H1 (cell line): ENCODE measurements around the gene ACTL10. TPM values are rescaled to one million over a fixed set of nuclear protein-coding genes. Genes with fewer than 3 reads are reported as not detected.

Experiments
- CTCF ChIA-PET: fragments of 300-600 bp; sonication (Branson Sonifier 250); formaldehyde crosslinking; loops from one replicate; lab custom pipeline; 2021; ENCODE audit not compliant: partially characterized antibody; lab: Charles Lee
- POLR2A ChIA-PET: fragments of 300-600 bp; sonication (Branson Sonifier 250); formaldehyde crosslinking; loops from one replicate; lab custom pipeline; 2021; ENCODE audit warnings: inconsistent platforms; ENCODE audit not compliant: partially characterized antibody; lab: Charles Lee
- DNase-seq, 2 experiments: peaks; one replicate each; pipeline versions ENCODE4 v3.0.0 to v3.0.0-alpha.2; 2010 to 2022; ENCODE audit warnings: low spot score in 2 of 2, low read depth in 1 of 2, mixed read lengths in 1 of 2
- FAIRE-seq: peaks from 2 replicates; lab custom pipeline; 2011; peaks lifted over from hg19 to GRCh38; lab: Jason Lieb, UNC
- H2AFZ ChIP-seq: 2 replicates; pipeline ENCODE4 v1.8.1; 2012; ENCODE audit warnings: low read length, inconsistent platforms
- H2AK5ac ChIP-seq: 2 replicates; pipeline ENCODE4 v1.6.1; 2013; ENCODE audit warnings: low read depth, low read length
- H2BK120ac ChIP-seq: replicated peaks from 2 replicates; pipeline ENCODE3; 2013; ENCODE audit warnings: low read depth, low read length, inconsistent platforms
- H2BK12ac ChIP-seq: 2 replicates; pipeline ENCODE4 v1.6.1; 2013; ENCODE audit warnings: low read depth, low read length
- H2BK15ac ChIP-seq: 2 replicates; pipeline ENCODE4 v1.6.1; 2013; ENCODE audit warnings: low read length
- H2BK20ac ChIP-seq: 2 replicates; pipeline ENCODE4 v1.6.1; 2013; ENCODE audit warnings: low read length
- H2BK5ac ChIP-seq: 2 replicates; pipeline ENCODE4 v1.6.1; 2013; ENCODE audit warnings: low read depth, low read length
- H3K14ac ChIP-seq: 2 replicates; pipeline ENCODE4 v1.6.1; 2013; ENCODE audit warnings: inconsistent platforms; ENCODE audit not compliant: insufficient read length
- H3K18ac ChIP-seq: 2 replicates; pipeline ENCODE4 v1.6.1; 2013; ENCODE audit warnings: low read length; ENCODE audit errors: extremely low read depth
- H3K23ac ChIP-seq: 2 replicates; pipeline ENCODE4 v1.6.1; 2013; ENCODE audit warnings: inconsistent platforms; ENCODE audit not compliant: insufficient read length
- H3K23me2 ChIP-seq: 2 replicates; pipeline ENCODE4 v1.6.1; 2013; ENCODE audit warnings: low read depth, low read length
- H3K27ac ChIP-seq: 2 replicates; pipeline ENCODE4 v1.6.1; 2011; ENCODE audit warnings: low read depth, low read length, inconsistent platforms
- H3K27me3 ChIP-seq, 4 experiments: replicated peaks in 1 of 4; 1 replicate in 1 of 4; 2 replicates in 3 of 4; pipeline versions ENCODE4 v1.6.1 to v1.8.1; 2011 to 2013; ENCODE audit warnings: low read length in 3 of 4, mild to moderate bottlenecking in 3 of 4, inconsistent platforms in 2 of 4, mixed read lengths in 2 of 4, moderate library complexity in 1 of 4; ENCODE audit not compliant: control insufficient read depth in 3 of 4, insufficient read depth in 3 of 4; ENCODE audit errors: extremely low read depth in 1 of 4
- H3K36me3 ChIP-seq, 4 experiments: 2 replicates each; pipeline versions ENCODE4 v1.6.1 to v1.8.1; 2011 to 2013; ENCODE audit warnings: mild to moderate bottlenecking in 4 of 4, low read length in 3 of 4, moderate library complexity in 2 of 4, control low read depth in 1 of 4, inconsistent platforms in 1 of 4; ENCODE audit not compliant: insufficient read depth in 4 of 4, control insufficient read depth in 2 of 4
- H3K4ac ChIP-seq: replicated peaks from 2 replicates; pipeline ENCODE3; 2013; ENCODE audit warnings: low read length, low read depth, mixed read lengths, inconsistent platforms; ENCODE audit not compliant: insufficient read length
- H3K4me1 ChIP-seq, 4 experiments: replicated peaks in 1 of 4; 1 replicate in 1 of 4; 2 replicates in 3 of 4; pipeline versions ENCODE4 v1.6.1 to v1.8.1; 2011 to 2013; ENCODE audit warnings: low read length in 3 of 4, inconsistent platforms in 2 of 4, mixed read lengths in 1 of 4; ENCODE audit not compliant: insufficient read depth in 4 of 4, control insufficient read depth in 3 of 4
- H3K4me2 ChIP-seq, 2 experiments: 2 replicates each; pipeline versions ENCODE4 v1.6.1 to v1.8.1; 2011 to 2013; ENCODE audit warnings: low read depth in 2 of 2, low read length in 2 of 2, control low read depth in 1 of 2, inconsistent platforms in 1 of 2, mild to moderate bottlenecking in 1 of 2; ENCODE audit not compliant: insufficient read depth in 1 of 2
- H3K4me3 ChIP-seq, 4 experiments: fragments of 200-600, 300-600 bp in 1 of 4; sonication (generic), shearing (Covaris generic), sonication (Bioruptor Twin) in 1 of 4; 2 replicates each; pipeline versions ENCODE4 v1.5.1 to v1.8.1; 2011 to 2016; ENCODE audit warnings: low read length in 4 of 4, low read depth in 3 of 4, control low read depth in 2 of 4, inconsistent platforms in 2 of 4, mild to moderate bottlenecking in 2 of 4, mixed read lengths in 1 of 4, moderate library complexity in 1 of 4; ENCODE audit not compliant: insufficient read depth in 2 of 4; ENCODE audit errors: extremely low read depth in 1 of 4
- H3K56ac ChIP-seq: replicated peaks from 2 replicates; pipeline ENCODE3; 2013; ENCODE audit warnings: low read depth, mild to moderate bottlenecking, mixed read lengths, low read length, inconsistent platforms; ENCODE audit not compliant: insufficient read length
- H3K79me1 ChIP-seq: 2 replicates; pipeline ENCODE4 v1.6.1; 2013; ENCODE audit warnings: low read depth, low read length, control low read depth
- H3K79me2 ChIP-seq, 2 experiments: 2 replicates each; pipeline versions ENCODE4 v1.6.1 to v1.8.1; 2012 to 2013; ENCODE audit warnings: low read length in 2 of 2, mild to moderate bottlenecking in 2 of 2, inconsistent platforms in 1 of 2; ENCODE audit not compliant: insufficient read depth in 2 of 2, control insufficient read depth in 1 of 2
- H3K9ac ChIP-seq, 4 experiments: replicated peaks in 1 of 4; 1 replicate in 1 of 4; 2 replicates in 3 of 4; pipeline versions ENCODE4 v1.6.1 to v1.8.1; 2011 to 2013; ENCODE audit warnings: low read depth in 3 of 4, low read length in 3 of 4, control low read depth in 2 of 4, mild to moderate bottlenecking in 2 of 4, moderate library complexity in 2 of 4, inconsistent platforms in 1 of 4; ENCODE audit errors: extremely low read depth in 1 of 4
- H3K9me3 ChIP-seq, 2 experiments: 2 replicates each; pipeline versions ENCODE4 v1.6.1 to v1.8.1; 2012 to 2013; ENCODE audit warnings: mild to moderate bottlenecking in 2 of 2, moderate library complexity in 2 of 2, control low read depth in 1 of 2, inconsistent platforms in 1 of 2, low read depth in 1 of 2, low read length in 1 of 2, mixed read lengths in 1 of 2; ENCODE audit not compliant: insufficient read depth in 2 of 2
- H4K20me1 ChIP-seq, 2 experiments: replicated peaks in 1 of 2; 2 replicates each; pipeline versions ENCODE3 to v1.8.1; 2011 to 2013; ENCODE audit warnings: inconsistent platforms in 2 of 2, low read length in 2 of 2, mild to moderate bottlenecking in 1 of 2; ENCODE audit not compliant: insufficient read depth in 2 of 2, control insufficient read depth in 1 of 2
- H4K5ac ChIP-seq: 2 replicates; pipeline ENCODE4 v1.6.1; 2013; ENCODE audit warnings: low read length, low read depth, mixed read lengths, inconsistent platforms; ENCODE audit not compliant: insufficient read length
- H4K8ac ChIP-seq: 2 replicates; pipeline ENCODE4 v1.8.0; 2013; ENCODE audit warnings: mild to moderate bottlenecking, moderate library complexity, low read length, inconsistent platforms; ENCODE audit not compliant: insufficient read depth; ENCODE audit errors: extremely low read depth
- H4K91ac ChIP-seq: replicated peaks from 2 replicates; pipeline ENCODE3; 2013; ENCODE audit warnings: low read length, mixed read lengths, inconsistent platforms; ENCODE audit not compliant: insufficient read length
- BCL11A ChIP-seq, 2 experiments: IDR thresholded peaks; one replicate each; pipeline ENCODE4 v1.6.1; 2011; ENCODE audit warnings: low read depth in 2 of 2, low read length in 2 of 2, mild to moderate bottlenecking in 2 of 2
- CBX8 ChIP-seq: fragments of 300-800, 300-1000 bp; sonication (generic); IDR thresholded peaks from 2 replicates; pipeline ENCODE4 v1.7.1; 2016; ENCODE audit warnings: low read depth, low read length, borderline replicate concordance
- CEBPB ChIP-seq: IDR thresholded peaks from 2 replicates; pipeline ENCODE4 v1.6.1; 2012; ENCODE audit warnings: low read depth, low read length
- FOSL1 ChIP-seq: IDR thresholded peaks from 2 replicates; pipeline ENCODE4 v1.6.1; 2011; ENCODE audit warnings: mild to moderate bottlenecking, low read depth, low read length, moderate library complexity; ENCODE audit not compliant: insufficient read depth
- GABPA ChIP-seq: IDR thresholded peaks from 2 replicates; pipeline ENCODE4 v1.6.1; 2011; ENCODE audit warnings: mild to moderate bottlenecking, low read length, moderate library complexity, borderline replicate concordance; ENCODE audit not compliant: insufficient read depth
- HDAC6 ChIP-seq: IDR thresholded peaks from one replicate; pipeline ENCODE4 v1.7.1; 2012; ENCODE audit warnings: low read depth, mild to moderate bottlenecking, inconsistent platforms, low read length, moderate library complexity
- NRF1 ChIP-seq: IDR thresholded peaks from 2 replicates; pipeline ENCODE4 v1.6.1; 2011; ENCODE audit warnings: mild to moderate bottlenecking, low read depth, low read length, improper control_type of control experiment
- POLR2A ChIP-seq, 2 experiments: IDR thresholded peaks; 1 replicate in 1 of 2; 2 replicates in 1 of 2; pipeline ENCODE4 v1.6.1; 2011; ENCODE audit warnings: low read depth in 2 of 2, low read length in 2 of 2, mild to moderate bottlenecking in 2 of 2; ENCODE audit errors: control extremely low read depth in 1 of 2
- POLR2AphosphoS5 ChIP-seq: IDR thresholded peaks from 2 replicates; pipeline ENCODE4 v1.6.1; 2011; ENCODE audit warnings: low read depth, low read length
- RFX5 ChIP-seq: IDR thresholded peaks from 2 replicates; pipeline ENCODE4 v1.6.1; 2011; ENCODE audit warnings: low read depth, low read length, improper control_type of control experiment, borderline replicate concordance
- SUZ12 ChIP-seq: fragments of 200-600 bp; sonication (generic); IDR thresholded peaks from 2 replicates; pipeline ENCODE4 v1.6.1; 2012; ENCODE audit warnings: mild to moderate bottlenecking, inconsistent platforms, low read length, moderate library complexity, mixed read lengths
- TAF7 ChIP-seq: optimal IDR thresholded peaks from 2 replicates; pipeline ENCODE3; 2011; ENCODE audit warnings: low read depth, mild to moderate bottlenecking, inconsistent platforms, low read length, moderate library complexity, borderline replicate concordance
- TBP ChIP-seq: IDR thresholded peaks from 2 replicates; pipeline ENCODE4 v1.6.1; 2011; ENCODE audit warnings: low read depth, low read length, improper control_type of control experiment
- TCF12 ChIP-seq: IDR thresholded peaks from 2 replicates; pipeline ENCODE4 v1.6.1; 2011; ENCODE audit warnings: low read depth, mild to moderate bottlenecking, low read length
- YY1 ChIP-seq: IDR thresholded peaks from 2 replicates; pipeline ENCODE4 v1.6.1; 2011; ENCODE audit warnings: low read depth, mild to moderate bottlenecking, low read length
- WGBS, 2 experiments: shearing (Covaris generic) in 1 of 2; methylation state at CpG; one replicate each; pipeline versions ENCODE4 v1.1.6 to v1.1.7; 2013 to 2015; ENCODE audit warnings: low lambda C conversion rate in 2 of 2, mixed read lengths in 2 of 2, inconsistent platforms in 1 of 2, low coverage in 1 of 2, missing lambda C conversion rate in 1 of 2; ENCODE audit not compliant: insufficient replicate concordance in 2 of 2, insufficient coverage in 1 of 2, insufficient read length in 1 of 2; ENCODE audit errors: extremely low coverage in 1 of 2, missing lambda C conversion rate in 1 of 2; 5-methylcytosine and 5-hydroxymethylcytosine counted together
- polyA plus RNA-seq, 7 experiments: library from polyadenylated mRNA; depleted of rRNA in 3 of 7; stranded (reverse) in 5 of 7; unstranded in 2 of 7; fragments of >200 nt in 5 of 7; fragments of 200-250 nt in 2 of 7; gene quantifications; 1 replicate in 5 of 7; 2 replicates in 1 of 7; 4 replicates in 1 of 7; pipeline versions ENCODE4 v1.2.1 to v1.2.3, GENCODE V29; 2011 to 2013; ENCODE audit warnings: missing spikeins in 2 of 7, mixed read lengths in 2 of 7
- total RNA-seq: library from RNA; stranded (reverse); fragmentation: NEBNext Ultra II Directional; extraction: Animal tissue kit (Norgen Biotek cat#: 25700); gene quantifications from 2 replicates; pipeline ENCODE4 v1.2.1, GENCODE V29; 2021

Gene ACTL10
- total and polyA plus RNA-seq, 2 of the 8 experiments (the other 6 are each of a cell fraction or from before 2014, with no cell fraction given) = 0.26 TPM; not detected in 1

DNA sequence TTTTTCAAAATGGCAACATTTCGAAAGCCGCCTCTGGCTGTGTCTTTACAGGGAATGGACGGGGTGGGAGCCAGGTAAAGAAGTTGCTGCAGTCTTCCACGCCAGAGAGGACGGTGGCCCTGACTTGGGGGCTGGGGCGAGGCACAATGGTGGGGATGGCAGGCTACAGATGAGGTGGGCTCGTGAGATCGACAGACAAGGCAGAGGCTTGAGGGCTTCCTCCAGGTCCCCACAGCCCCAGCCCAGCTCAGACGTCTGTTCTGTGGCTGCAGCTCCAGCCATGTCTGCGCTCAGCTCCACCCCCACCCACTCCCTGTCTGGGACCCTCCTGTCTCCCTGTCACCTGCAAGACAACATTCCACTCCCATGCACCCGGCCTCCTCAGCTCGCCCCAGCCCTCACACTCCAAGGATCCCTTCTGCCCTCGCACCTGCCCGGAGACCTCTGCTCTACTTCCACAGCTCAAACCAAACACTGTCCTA is 12.0 kb upstream of the ACTL10 start:
- Histone ChIP-seq H3K4ac (no peak overlapping the region), H2BK12ac (no peak overlapping the region), H3K9me3 (no peaks in the 10 kb centered on the region)
- POLR2A ChIA-PET = interaction anchor here (1.2 to 4.7 kb wide), 4 partner anchors 11 to 211 kb away, joined by 5 to 63 read pairs (median 6); partner anchors contain the start of genes ACTL10 and SNTA1
- no peak for TF ChIP-seq TBP
- no peak for TF ChIP-seq RFX5
- TF ChIP-seq POLR2A (IDR thresholded peaks at IDR 0.05; ENCODE audit: control extremely low read depth in 1 of 2, low read depth in 2 of 2, low read length in 2 of 2) = 0 out of 3 replicates have a peak, but pooled peaks of 1 of the 2 experiments have one; percentile 42
- no peak for TF ChIP-seq YY1
- no peak for TF ChIP-seq CBX8
- no peak for TF ChIP-seq TCF12
- TF ChIP-seq NRF1 = no peak
- TF ChIP-seq POLR2AphosphoS5 = 0 out of 2 replicates have a peak, but pooled peaks have one; percentile 11
- TF ChIP-seq GABPA = no peak
- no peak for TF ChIP-seq FOSL1
- no peak for TF ChIP-seq HDAC6
- TF ChIP-seq BCL11A (IDR thresholded peaks at IDR 0.05; ENCODE audit: low read depth in 2 of 2, low read length in 2 of 2) = no peak
- no peak for TF ChIP-seq CEBPB
- no peak for TF ChIP-seq SUZ12
- TF ChIP-seq TAF7 = no peak
- TF ChIP-seq, all 59 proteins: peak for 2
- H3K36me3 ChIP-seq = peaks cover 0 to 10% (median 0%) of the 10 kb centered on the region in 4 experiments; a peak in 2 of 8 replicates
- no peak overlapping the region for H3K14ac ChIP-seq
- no peak overlapping the region for H2AK5ac ChIP-seq
- FAIRE-seq (no peak), DNase-seq (no peak)
- no peaks in the 10 kb centered on the region for H3K79me1 ChIP-seq
- no peak overlapping the region for H4K5ac ChIP-seq
- H3K27ac ChIP-seq = no peak overlapping the region
- H3K56ac ChIP-seq = peak overlapping the region; percentile 25
- no peak overlapping the region for H3K4me3 ChIP-seq
- no peaks in the 10 kb centered on the region for H3K27me3 ChIP-seq
- no peak overlapping the region for H2BK120ac ChIP-seq
- H2BK20ac ChIP-seq = no peak overlapping the region
- H2BK5ac ChIP-seq = no peak overlapping the region
- H3K23ac ChIP-seq = no peak overlapping the region
- H4K91ac ChIP-seq = no peak overlapping the region
- WGBS, 2 experiments = 86% methylated on average over 14 of the region's 14 CpGs; no CpG with 5 or more reads in 1 of the 2 experiments
- H3K4me1 ChIP-seq = peaks cover 0 to 11% (median 1%) of the 10 kb centered on the region in 4 experiments; a peak in 4 of 7 replicates
- no peaks in the 10 kb centered on the region for H4K20me1 ChIP-seq
- CTCF ChIA-PET = interaction anchor here (0.8 to 5.0 kb wide), 11 partner anchors 10 to 269 kb away, joined by 3 to 31 read pairs (median 4); partner anchors contain the start of gene ACTL10
- no peak overlapping the region; the same call in 1 of the 2 replicates for H4K8ac ChIP-seq
- H3K79me2 ChIP-seq = no peaks in the 10 kb centered on the region
- H2BK15ac ChIP-seq = 0 out of 2 replicates have a peak overlapping the region, but pooled peaks have one; percentile 29
- H3K18ac ChIP-seq = no peak overlapping the region
- H3K9ac ChIP-seq = no peak overlapping the region
- no peaks in the 10 kb centered on the region for H3K23me2 ChIP-seq
- no peak overlapping the region for H2AFZ ChIP-seq
- H3K4me2 ChIP-seq = no peak overlapping the region
